HepG2 (cell line): ENCODE measurements around the gene CCDC85C. TPM values are rescaled to one million over a fixed set of nuclear protein-coding genes. Genes with fewer than 3 reads are reported as not detected.

ENCODE experiments used
- ATAC-seq: fragments of 200-7000 bp; cut with Tn5 transposase; 3 replicates; pipeline ENCODE4 v1.9.1; 2020; ENCODE audit warnings: mild to moderate bottlenecking, moderate library complexity
- BruUV-seq: library from RNA; stranded (reverse); fragments of 400-500 nt; replicated peaks from 2 replicates; lab custom pipeline; 2021; lab: Mats Ljungman, UMichigan
- CTCF ChIA-PET: fragments of 300-600 bp; formaldehyde crosslinking; extraction: SDS; loops from one replicate; lab custom pipeline; 2021; ENCODE audit warnings: low total read pairs, inconsistent platforms, low intra/inter-chr PET ratio; lab: Yijun Ruan, JAX
- POLR2A ChIA-PET: fragments of 350-600 bp; sonication (Branson Sonifier 250); formaldehyde crosslinking; loops from one replicate; lab custom pipeline; 2020; ENCODE audit warnings: antibody characterized with exemption, inconsistent platforms; lab: Yijun Ruan, JAX
- DNase-seq: peaks from one replicate; pipeline ENCODE4 v3.0.0-alpha.2; 2015; ENCODE audit warnings: low spot score
- FAIRE-seq: peaks from 3 replicates; lab custom pipeline; 2011; peaks lifted over from hg19 to GRCh38; lab: Jason Lieb, UNC
- H2AFZ ChIP-seq: one replicate; pipeline ENCODE4 v1.6.1; 2011; ENCODE audit warnings: low read length, inconsistent platforms
- H3K27ac ChIP-seq: fragments of 300-600 bp; 3 replicates; pipeline ENCODE4 v1.8.0; 2011; ENCODE audit warnings: mixed run types, mild to moderate bottlenecking, mixed read lengths, low read length, inconsistent platforms; ENCODE audit not compliant: insufficient read depth; ENCODE audit errors: extremely low read length
- H3K27me3 ChIP-seq, 2 experiments: fragments of 200-600 bp in 1 of 2; 2 replicates in 1 of 2; 3 replicates in 1 of 2; pipeline versions ENCODE4 v1.6.0 to v1.8.0; 2011; ENCODE audit warnings: low read length in 2 of 2, mild to moderate bottlenecking in 2 of 2, moderate library complexity in 2 of 2, inconsistent platforms in 1 of 2; ENCODE audit not compliant: insufficient read depth in 2 of 2, control insufficient read depth in 1 of 2
- H3K36me3 ChIP-seq, 2 experiments: fragments of 200-600 bp in 1 of 2; replicated peaks in 1 of 2; 2 replicates in 1 of 2; 3 replicates in 1 of 2; pipeline versions ENCODE4 v1.5.1 to v1.8.0; 2011; ENCODE audit warnings: low read length in 2 of 2, inconsistent platforms in 1 of 2; ENCODE audit not compliant: insufficient read depth in 2 of 2, control insufficient read depth in 1 of 2
- H3K4me1 ChIP-seq: 2 replicates; pipeline ENCODE4 v1.5.1; 2012; ENCODE audit warnings: low read length, inconsistent platforms; ENCODE audit not compliant: insufficient read depth
- H3K4me2 ChIP-seq: 2 replicates; pipeline ENCODE4 v1.6.0; 2011; ENCODE audit warnings: low read depth, low read length, inconsistent platforms
- H3K4me3 ChIP-seq, 3 experiments: fragments of 200-600 bp in 1 of 3; sonication (generic), shearing (Covaris generic) in 1 of 3; replicated peaks in 1 of 3; 2 replicates each; pipeline ENCODE4 v1.5.1; 2011 to 2016; ENCODE audit warnings: low read length in 3 of 3, inconsistent platforms in 2 of 3, low read depth in 2 of 3, mild to moderate bottlenecking in 2 of 3, control low read depth in 1 of 3, mixed read lengths in 1 of 3; ENCODE audit not compliant: insufficient read depth in 1 of 3
- H3K79me2 ChIP-seq: one replicate; pipeline ENCODE4 v1.6.1; 2011; ENCODE audit warnings: low read length, inconsistent platforms; ENCODE audit not compliant: insufficient read depth
- H3K9ac ChIP-seq: 2 replicates; pipeline ENCODE4 v1.6.0; 2011; ENCODE audit warnings: mild to moderate bottlenecking, low read depth, low read length, inconsistent platforms; ENCODE audit not compliant: insufficient read depth
- H3K9me3 ChIP-seq: 2 replicates; pipeline ENCODE4 v1.5.1; 2012; ENCODE audit warnings: mild to moderate bottlenecking, low read length
- H4K20me1 ChIP-seq: 2 replicates; pipeline ENCODE4 v1.6.0; 2011; ENCODE audit warnings: inconsistent platforms, mild to moderate bottlenecking, low read length, moderate library complexity; ENCODE audit not compliant: insufficient read depth
- CCAR2 ChIP-seq: fragments of 200-400 bp; formaldehyde crosslinking; optimal IDR thresholded peaks from 2 replicates; pipeline ENCODE3; 2018; ENCODE audit warnings: low read depth, mild to moderate bottlenecking, low read length, moderate library complexity
- CREBL2 ChIP-seq: sonication (generic); formaldehyde crosslinking; IDR thresholded peaks from 2 replicates; pipeline ENCODE4 v1.8.1; 2023; ENCODE audit warnings: missing genetic modification reagents, mild to moderate bottlenecking, borderline replicate concordance
- EED ChIP-seq: sonication (generic); formaldehyde crosslinking; IDR thresholded peaks from 2 replicates; pipeline ENCODE4 v1.5.0; 2020; ENCODE audit warnings: mild to moderate bottlenecking, missing genetic modification reagents
- JARID2 ChIP-seq: sonication (generic); formaldehyde crosslinking; IDR thresholded peaks from 2 replicates; pipeline ENCODE4 v1.8.1; 2023; ENCODE audit warnings: missing genetic modification reagents, inconsistent platforms; ENCODE audit not compliant: insufficient replicate concordance
- KDM4B ChIP-seq: sonication (generic); formaldehyde crosslinking; IDR thresholded peaks from 2 replicates; pipeline ENCODE4 v1.4.0; 2020; ENCODE audit warnings: missing genetic modification reagents
- KLF9 ChIP-seq: IDR thresholded peaks from 2 replicates; pipeline ENCODE4 v1.6.1; 2016; ENCODE audit warnings: low read depth
- MAX ChIP-seq: IDR thresholded peaks from 2 replicates; pipeline ENCODE4 v1.6.1; 2012; ENCODE audit warnings: inconsistent platforms
- MAZ ChIP-seq, 2 experiments: sonication (generic) in 1 of 2; formaldehyde crosslinking in 1 of 2; IDR thresholded peaks; 2 replicates each; pipeline versions ENCODE4 v1.5.0 to v1.6.1; 2012 to 2020; ENCODE audit warnings: low read depth in 2 of 2, mild to moderate bottlenecking in 2 of 2, borderline replicate concordance in 1 of 2, improper control_type of control experiment in 1 of 2, low read length in 1 of 2, missing genetic modification reagents in 1 of 2, moderate library complexity in 1 of 2
- NCOA2 ChIP-seq: sonication (generic); formaldehyde crosslinking; IDR thresholded peaks from 2 replicates; pipeline ENCODE4 v1.8.0; 2022; ENCODE audit warnings: inconsistent platforms
- SALL1 ChIP-seq: sonication (generic); formaldehyde crosslinking; IDR thresholded peaks from 2 replicates; pipeline ENCODE4 v1.8.0; 2022; ENCODE audit warnings: mild to moderate bottlenecking, missing genetic modification reagents
- SIX4 ChIP-seq: sonication (generic); formaldehyde crosslinking; IDR thresholded peaks from 2 replicates; pipeline ENCODE4 v1.4.0; 2020; ENCODE audit warnings: missing genetic modification reagents
- THAP11 ChIP-seq: IDR thresholded peaks from 2 replicates; pipeline ENCODE4 v1.6.1; 2016; ENCODE audit warnings: missing biosample characterization, missing genetic modification reagents
- YEATS2 ChIP-seq: sonication (generic); formaldehyde crosslinking; IDR thresholded peaks from 2 replicates; pipeline ENCODE4 v1.4.0; 2020; ENCODE audit warnings: missing genetic modification reagents, borderline replicate concordance
- ZFP36L2 ChIP-seq: sonication (generic); formaldehyde crosslinking; IDR thresholded peaks from 2 replicates; pipeline ENCODE4 v1.4.0; 2020; ENCODE audit warnings: missing genetic modification reagents
- ZFP90 ChIP-seq: sonication (generic); formaldehyde crosslinking; IDR thresholded peaks from 2 replicates; pipeline ENCODE4 v1.8.0; 2022; ENCODE audit warnings: missing genetic modification reagents, mild to moderate bottlenecking, inconsistent platforms, borderline replicate concordance
- ZFYVE20 ChIP-seq: sonication (generic); formaldehyde crosslinking; IDR thresholded peaks from 2 replicates; pipeline ENCODE4 v1.8.0; 2023; ENCODE audit warnings: low read depth, mild to moderate bottlenecking, moderate library complexity, missing genetic modification reagents, borderline replicate concordance
- ZNF225 ChIP-seq: sonication (generic); formaldehyde crosslinking; IDR thresholded peaks from 2 replicates; pipeline ENCODE4 v1.4.0; 2020; ENCODE audit warnings: mild to moderate bottlenecking, missing genetic modification reagents
- ZNF274 ChIP-seq: sonication (generic); formaldehyde crosslinking; IDR thresholded peaks from 2 replicates; pipeline ENCODE4 v1.5.1; 2020; ENCODE audit warnings: mild to moderate bottlenecking, missing genetic modification reagents
- ZNF33A ChIP-seq: sonication (generic); formaldehyde crosslinking; IDR thresholded peaks from 2 replicates; pipeline ENCODE4 v1.5.1; 2020; ENCODE audit warnings: missing genetic modification reagents, mild to moderate bottlenecking, moderate library complexity, borderline replicate concordance
- ZNF354B ChIP-seq: sonication (generic); formaldehyde crosslinking; IDR thresholded peaks from 2 replicates; pipeline ENCODE4 v1.8.0; 2022; ENCODE audit warnings: mild to moderate bottlenecking, missing genetic modification reagents
- ZNF484 ChIP-seq: sonication (generic); formaldehyde crosslinking; IDR thresholded peaks from 2 replicates; pipeline ENCODE4 v1.5.1; 2020; ENCODE audit warnings: mild to moderate bottlenecking, low read depth, missing genetic modification reagents, borderline replicate concordance
- ZNF616 ChIP-seq: sonication (generic); formaldehyde crosslinking; IDR thresholded peaks from 2 replicates; pipeline ENCODE4 v1.5.0; 2020; ENCODE audit warnings: low read depth, mild to moderate bottlenecking, missing genetic modification reagents
- ZNF670 ChIP-seq: sonication (generic); formaldehyde crosslinking; IDR thresholded peaks from 2 replicates; pipeline ENCODE4 v1.8.0; 2022; ENCODE audit warnings: mild to moderate bottlenecking, missing genetic modification reagents, borderline replicate concordance
- ZNF768 ChIP-seq: sonication (generic); formaldehyde crosslinking; IDR thresholded peaks from 2 replicates; pipeline ENCODE4 v1.4.0; 2020; ENCODE audit warnings: missing genetic modification reagents
- ZNF781 ChIP-seq: sonication (generic); formaldehyde crosslinking; IDR thresholded peaks from 2 replicates; pipeline ENCODE4 v1.5.1; 2020; ENCODE audit warnings: borderline replicate concordance, mild to moderate bottlenecking, missing genetic modification reagents; ENCODE audit errors: not compliant biosample characterization
- ZNF839 ChIP-seq: sonication (generic); formaldehyde crosslinking; IDR thresholded peaks from 2 replicates; pipeline ENCODE4 v1.4.0; 2020; ENCODE audit warnings: missing genetic modification reagents, mild to moderate bottlenecking, borderline replicate concordance
- ZNF850 ChIP-seq: sonication (generic); formaldehyde crosslinking; conservative IDR thresholded peaks from 2 replicates; pipeline ENCODE4 v1.9.0; 2021; ENCODE audit warnings: mild to moderate bottlenecking, missing genetic modification reagents
- WGBS: methylation state at CpG from one replicate; pipeline ENCODE4 v1.1.6; 2017; ENCODE audit warnings: low lambda C conversion rate; 5-methylcytosine and 5-hydroxymethylcytosine counted together
- in situ Hi-C: cut with HindIII; loops from 2 replicates; pipeline ENCODE4 v1.10.0; 2017; ENCODE audit warnings: low pct_unique_long_range_greater_than_20kb; ENCODE audit not compliant: extremely low pct_ligation_motif_present
- intact Hi-C: fragments of 100-400 bp; cut with micrococcal nuclease; formaldehyde crosslinking; loops from one replicate; pipeline ENCODE4 v1.10.0; 2022; ENCODE audit not compliant: unreplicated experiment
- polyA plus RNA-seq, 8 experiments: library from polyadenylated mRNA; depleted of rRNA in 3 of 8; stranded (reverse) in 7 of 8; unstranded in 1 of 8; fragments of >200 nt; fragmentation: Illumina TruSeq in 4 of 8; extraction: Trizol in 4 of 8; gene quantifications; 2 replicates each; pipeline versions ENCODE4 v1.2.1 to v1.2.3, GENCODE V29; 2011 to 2016; ENCODE audit warnings: low read depth in 4 of 8, missing spikeins in 1 of 8, mixed read lengths in 1 of 8; ENCODE audit not compliant: insufficient read depth in 1 of 8
- total RNA-seq, 5 experiments: library from RNA; depleted of rRNA; stranded (reverse); fragments of >200 nt; fragmentation: Illumina TruSeq; extraction: Trizol; gene quantifications; 2 replicates each; pipeline ENCODE4 v1.2.3, GENCODE V29; 2016; ENCODE audit warnings: low read depth in 1 of 5

The CCDC85C gene
- total and polyA plus RNA-seq, 2 of the 13 experiments (the other 11 are each of a cell fraction or from before 2014, with no cell fraction given), result 18.8 to 43.8 TPM

GRCh38 chr14:99552021-99552553, 51.9 kb downstream of the CCDC85C start:
- in situ Hi-C loops (no loop called here), intact Hi-C loops (loop anchor here (2.0 kb wide), 1 partner anchor 15 kb away; no protein-coding TSS in a partner anchor)
- no TSS peak for BruUV-seq
- CTCF ChIA-PET, result no interaction called here
- no peaks in the 10 kb centered on the region for H3K9me3 ChIP-seq
- peaks cover 82% of the 10 kb centered on the region for H3K4me1 ChIP-seq
- peak overlapping the region; percentile 85 for H3K27ac ChIP-seq
- no peaks in the 10 kb centered on the region; a peak in 1 of 5 replicates for H3K36me3 ChIP-seq
- no peaks in the 10 kb centered on the region for H3K27me3 ChIP-seq
- no peak overlapping the region for H2AFZ ChIP-seq
- no peak for DNase-seq
- peak overlapping the region; percentile 75 for H3K9ac ChIP-seq
- H4K20me1 ChIP-seq, result peaks cover 9% of the 10 kb centered on the region; the same call in 1 of the 2 replicates
- ATAC-seq, result no peak
- FAIRE-seq, result no peak
- WGBS, result 82% methylated on average over 2 of the region's 9 CpGs
- H3K79me2 ChIP-seq, result peaks cover 79% of the 10 kb centered on the region
- peak overlapping the region in 1 of 3 experiments; percentile 44; a peak in 1 of 6 replicates for H3K4me3 ChIP-seq
- POLR2A ChIA-PET, result interaction anchor here (0.9 to 5.5 kb wide), 13 partner anchors 9 to 71 kb away, joined by 3 to 101 read pairs (median 5); partner anchors contain the start of genes CCDC85C, CCNK and SETD3
- H3K4me2 ChIP-seq, result peak overlapping the region; percentile 69
- TF ChIP-seq EED, result peak; percentile 64; the same call in 1 of the 2 replicates
- TF ChIP-seq ZFYVE20 (CRISPR knock-in tag), result no peak
- no peak for TF ChIP-seq ZFP36L2 (CRISPR knock-in tag)
- no peak for TF ChIP-seq ZFP90 (CRISPR knock-in tag)
- TF ChIP-seq ZNF225, result 0 out of 2 replicates have a peak, but pooled peaks have one; percentile 12
- TF ChIP-seq CCAR2, result no peak
- no peak for TF ChIP-seq MAX
- peak; percentile 6; the same call in 1 of the 2 replicates for TF ChIP-seq ZNF670 (CRISPR knock-in tag)
- TF ChIP-seq CREBL2 (CRISPR knock-in tag), result no peak
- no peak for TF ChIP-seq ZNF354B (CRISPR knock-in tag)
- TF ChIP-seq ZNF839 (CRISPR knock-in tag), result 0 out of 2 replicates have a peak, but pooled peaks have one; percentile 1
- no peak for TF ChIP-seq ZNF768 (CRISPR knock-in tag)
- TF ChIP-seq ZNF781 (CRISPR knock-in tag), result peak; percentile 21
- TF ChIP-seq ZNF850 (CRISPR knock-in tag), result 0 out of 2 replicates have a peak, but pooled peaks have one; percentile 89
- no peak for TF ChIP-seq SALL1 (CRISPR knock-in tag)
- no peak for TF ChIP-seq MAZ (IDR thresholded peaks at IDR 0.05; ENCODE audit: borderline replicate concordance, low read depth, low read length)
- TF ChIP-seq MAZ (CRISPR knock-in tag; IDR thresholded peaks at IDR 0.05; ENCODE audit: low read depth), result no peak
- no peak for TF ChIP-seq YEATS2 (CRISPR knock-in tag)
- no peak for TF ChIP-seq ZNF274 (CRISPR knock-in tag)
- no peak for TF ChIP-seq KLF9 (CRISPR knock-in tag)
- TF ChIP-seq ZNF484 (CRISPR knock-in tag), result no peak
- no peak for TF ChIP-seq NCOA2 (CRISPR knock-in tag)
- TF ChIP-seq THAP11 (CRISPR knock-in tag), result no peak
- 0 out of 2 replicates have a peak, but pooled peaks have one; percentile 5 for TF ChIP-seq ZNF616
- TF ChIP-seq ZNF33A (CRISPR knock-in tag), result peak; percentile 87
- TF ChIP-seq SIX4 (CRISPR knock-in tag), result no peak
- TF ChIP-seq KDM4B, result no peak
- TF ChIP-seq JARID2 (CRISPR knock-in tag), result no peak
